Measurements from ENCODE around the gene WDHD1. TPM values are rescaled to one million over a fixed set of nuclear protein-coding genes. Genes with fewer than 3 reads are reported as not detected.

The WDHD1 gene
- total RNA-seq, 2 experiments from 2014 or later: 1.8 to 2.2 TPM

GRCh38 chr14:55031190-55031589 is 4.3 kb upstream of the WDHD1 start:
- Mint-ChIP-seq H3K9me3 (no peaks in the 10 kb centered on the region), H3K27ac (no peak overlapping the region), H3K27me3 (no peaks in the 10 kb centered on the region), H3K4me1 (ENCODE audit: low read depth) (peaks cover 53% of the 10 kb centered on the region), H3K4me3 (no peak overlapping the region), H3K36me3 (ENCODE audit: low read depth) (peaks cover 41% of the 10 kb centered on the region)
- no peak overlapping the region for H3K4me3 ChIP-seq (ENCODE audit: low read length)
- TF ChIP-seq, protein P1, sequence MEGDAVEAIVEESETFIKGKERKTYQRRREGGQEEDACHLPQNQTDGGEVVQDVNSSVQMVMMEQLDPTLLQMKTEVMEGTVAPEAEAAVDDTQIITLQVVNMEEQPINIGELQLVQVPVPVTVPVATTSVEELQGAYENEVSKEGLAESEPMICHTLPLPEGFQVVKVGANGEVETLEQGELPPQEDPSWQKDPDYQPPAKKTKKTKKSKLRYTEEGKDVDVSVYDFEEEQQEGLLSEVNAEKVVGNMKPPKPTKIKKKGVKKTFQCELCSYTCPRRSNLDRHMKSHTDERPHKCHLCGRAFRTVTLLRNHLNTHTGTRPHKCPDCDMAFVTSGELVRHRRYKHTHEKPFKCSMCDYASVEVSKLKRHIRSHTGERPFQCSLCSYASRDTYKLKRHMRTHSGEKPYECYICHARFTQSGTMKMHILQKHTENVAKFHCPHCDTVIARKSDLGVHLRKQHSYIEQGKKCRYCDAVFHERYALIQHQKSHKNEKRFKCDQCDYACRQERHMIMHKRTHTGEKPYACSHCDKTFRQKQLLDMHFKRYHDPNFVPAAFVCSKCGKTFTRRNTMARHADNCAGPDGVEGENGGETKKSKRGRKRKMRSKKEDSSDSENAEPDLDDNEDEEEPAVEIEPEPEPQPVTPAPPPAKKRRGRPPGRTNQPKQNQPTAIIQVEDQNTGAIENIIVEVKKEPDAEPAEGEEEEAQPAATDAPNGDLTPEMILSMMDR (IDR thresholded peaks at IDR 0.05): no peak
- no peaks in the 10 kb centered on the region for H3K27me3 ChIP-seq (ENCODE audit: control insufficient read depth in 1 of 2, insufficient read depth in 2 of 2, low read length in 2 of 2)
- POLR2A ChIA-PET: interaction anchor here (2.2 kb wide), 1 partner anchor 20 kb away, joined by 9 read pairs; the partner anchor contains the start of gene MAPK1IP1L
- intact Hi-C loops (cut with DNase I, micrococcal nuclease): no loop called here
- DNase-seq (no peak), ATAC-seq (ENCODE audit: poor library complexity) (no peak)
- H3K4me1 ChIP-seq (ENCODE audit: insufficient read depth, low read length): peaks cover 3% of the 10 kb centered on the region
- CTCF ChIA-PET: interaction anchor here (1.6 to 2.1 kb wide), 2 partner anchors 15 to 20 kb away, joined by 4 to 13 read pairs; partner anchors contain the start of gene MAPK1IP1L
- H3K9me3 ChIP-seq (ENCODE audit: control insufficient read depth in 1 of 2, insufficient read depth in 1 of 2, low read length in 2 of 2): no peaks in the 10 kb centered on the region
- no peak overlapping the region for H3K27ac ChIP-seq (ENCODE audit: low read depth in 1 of 2, low read length in 2 of 2)
- H3K36me3 ChIP-seq (ENCODE audit: insufficient read depth, low read length): peaks cover 9% of the 10 kb centered on the region

GRCh38 chr14:55028476-55028875 is 1.6 kb upstream of the WDHD1 start:
- POLR2A ChIA-PET: interaction anchor here (1.2 kb wide), 1 partner anchor 23 kb away, joined by 6 read pairs; the partner anchor contains the start of gene MAPK1IP1L
- H3K4me3 ChIP-seq (ENCODE audit: low read length): peak overlapping the region; percentile 79

DNA sequence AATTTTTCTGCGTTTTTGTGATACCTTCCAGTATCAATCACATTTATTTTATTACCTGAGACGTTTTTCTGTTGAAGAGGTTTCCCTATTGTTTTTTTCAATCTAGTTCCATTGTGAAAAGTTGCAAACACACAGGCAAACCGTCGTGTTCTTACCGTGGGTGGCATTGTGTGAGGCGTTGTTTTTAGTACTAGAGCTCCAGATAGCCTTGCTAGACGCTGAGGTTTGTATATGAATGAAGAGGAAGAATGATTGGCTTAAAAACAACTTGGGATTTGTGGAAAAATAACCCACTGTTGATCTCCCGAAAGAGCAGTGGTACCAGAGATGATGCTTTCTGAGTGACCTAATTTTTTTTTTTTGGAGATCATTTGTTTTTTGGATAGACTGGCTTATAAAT is 1.2 kb upstream of the WDHD1 start:
- intact Hi-C loops (cut with DNase I, micrococcal nuclease): loop anchor here (5.0 to 10.0 kb wide), 4 partner anchors 57 to 557 kb away; partner anchors contain the start of genes DLGAP5 (in 1 of the 2), GCH1 (in 1 of the 2) and KTN1 (in 1 of the 2)
- Mint-ChIP-seq H3K27me3 (no peaks in the 10 kb centered on the region), H3K36me3 (ENCODE audit: low read depth) (peaks cover 16% of the 10 kb centered on the region), H3K9me3 (no peaks in the 10 kb centered on the region), H3K27ac (peak overlapping the region; percentile 88), H3K4me3 (peak overlapping the region; percentile 91), H3K4me1 (ENCODE audit: low read depth) (peaks cover 62% of the 10 kb centered on the region)
- DNase-seq (no peak), ATAC-seq (ENCODE audit: poor library complexity) (no peak)
- ChIA-PET POLR2A (interaction anchor here (1.2 kb wide), 1 partner anchor 23 kb away, joined by 6 read pairs; the partner anchor contains the start of gene MAPK1IP1L), CTCF (interaction anchor here (1.2 to 4.0 kb wide), 3 partner anchors 16 to 254 kb away, joined by 3 to 55 read pairs (median 16); partner anchors contain the start of gene MAPK1IP1L)
- Histone ChIP-seq H3K4me3 (ENCODE audit: low read length) (peak overlapping the region; percentile 79), H3K4me1 (ENCODE audit: insufficient read depth, low read length) (peaks cover 9% of the 10 kb centered on the region), H3K27me3 (ENCODE audit: control insufficient read depth in 1 of 2, insufficient read depth in 2 of 2, low read length in 2 of 2) (no peaks in the 10 kb centered on the region), H3K27ac (ENCODE audit: low read depth in 1 of 2, low read length in 2 of 2) (no peak overlapping the region), H3K36me3 (ENCODE audit: insufficient read depth, low read length) (peaks cover 3% of the 10 kb centered on the region), H3K9me3 (ENCODE audit: control insufficient read depth in 1 of 2, insufficient read depth in 1 of 2, low read length in 2 of 2) (no peaks in the 10 kb centered on the region)
- TF ChIP-seq, protein P1 (IDR thresholded peaks at IDR 0.05): no peak

More at GRCh38 chr14:55028476-55028875, 1.6 kb upstream of the WDHD1 start:
- ATAC-seq (ENCODE audit: poor library complexity) (no peak), DNase-seq (no peak)
- CTCF ChIA-PET: interaction anchor here (1.2 to 4.0 kb wide), 3 partner anchors 16 to 254 kb away, joined by 3 to 55 read pairs (median 16); partner anchors contain the start of gene MAPK1IP1L
- Histone ChIP-seq H3K9me3 (ENCODE audit: control insufficient read depth in 1 of 2, insufficient read depth in 1 of 2, low read length in 2 of 2) (no peaks in the 10 kb centered on the region), H3K36me3 (ENCODE audit: insufficient read depth, low read length) (peaks cover 3% of the 10 kb centered on the region), H3K27me3 (ENCODE audit: control insufficient read depth in 1 of 2, insufficient read depth in 2 of 2, low read length in 2 of 2) (no peaks in the 10 kb centered on the region), H3K27ac (ENCODE audit: low read depth in 1 of 2, low read length in 2 of 2) (no peak overlapping the region), H3K4me1 (ENCODE audit: insufficient read depth, low read length) (peaks cover 9% of the 10 kb centered on the region)
- intact Hi-C loops (cut with DNase I, micrococcal nuclease): loop anchor here (5.0 to 10.0 kb wide), 4 partner anchors 56 to 556 kb away; partner anchors contain the start of genes DLGAP5 (in 1 of the 2), GCH1 (in 1 of the 2) and KTN1 (in 1 of the 2)
- TF ChIP-seq, protein P1 (IDR thresholded peaks at IDR 0.05): no peak
- H3K27ac Mint-ChIP-seq: peak overlapping the region; percentile 88
- no peaks in the 10 kb centered on the region for H3K9me3 Mint-ChIP-seq
- H3K27me3 Mint-ChIP-seq: no peaks in the 10 kb centered on the region
- peak overlapping the region; percentile 91 for H3K4me3 Mint-ChIP-seq
- H3K36me3 Mint-ChIP-seq (ENCODE audit: low read depth): peaks cover 18% of the 10 kb centered on the region
- H3K4me1 Mint-ChIP-seq (ENCODE audit: low read depth): peaks cover 62% of the 10 kb centered on the region

Measured in CD4-positive, alpha-beta T cell (primary cell).